Omental fat pad (tissue), 4 donors: ENCODE measurements around the gene ADTRP. TPM values are rescaled to one million over a fixed set of nuclear protein-coding genes. Genes with fewer than 3 reads are reported as not detected.

Experiments used
- ATAC-seq: fragments of 150-250 bp; one replicate; pipeline ENCODE4 v1.9.1; 2016; ENCODE audit warnings: mild to moderate bottlenecking, moderate library complexity; ENCODE audit not compliant: low FRiP score
- DNase-seq: peaks from one replicate; pipeline ENCODE4 v3.0.0-alpha.2; 2019; ENCODE audit warnings: low spot score
- CTCF ChIP-seq, 3 donors: fragments of 450-650 bp; IDR thresholded peaks; one replicate each; pipeline ENCODE4 v1.5.1; 2016 to 2017; ENCODE audit warnings: antibody characterized with exemption in 3 of 3, mild to moderate bottlenecking in 3 of 3, moderate library complexity in 2 of 3
- total RNA-seq, 4 donors: library from RNA; depleted of rRNA; stranded (reverse); fragments of >200 nt; gene quantifications; one replicate each; pipeline ENCODE4 v1.1.0, GENCODE V29; 2016

The ADTRP gene, protein sequence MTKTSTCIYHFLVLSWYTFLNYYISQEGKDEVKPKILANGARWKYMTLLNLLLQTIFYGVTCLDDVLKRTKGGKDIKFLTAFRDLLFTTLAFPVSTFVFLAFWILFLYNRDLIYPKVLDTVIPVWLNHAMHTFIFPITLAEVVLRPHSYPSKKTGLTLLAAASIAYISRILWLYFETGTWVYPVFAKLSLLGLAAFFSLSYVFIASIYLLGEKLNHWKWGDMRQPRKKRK
- total RNA-seq = 1 to 10 TPM in 1 of 4 donors, under 1 TPM in 2, not detected in 1; 0.31 to 2.4 (median 0.37) TPM

- TF ChIP-seq CTCF (IDR thresholded peaks at IDR 0.05) = no peak
- ATAC-seq (peak; percentile 5), DNase-seq (no peak)
These were observed at the start of gene ADTRP for GRCh38 chr6:11778648-11779328. Gene ADTRP, minus strand, starts transcription at chr6:11778803. Its CDS starts 44 bp downstream, at chr6:11778759.

DNA sequence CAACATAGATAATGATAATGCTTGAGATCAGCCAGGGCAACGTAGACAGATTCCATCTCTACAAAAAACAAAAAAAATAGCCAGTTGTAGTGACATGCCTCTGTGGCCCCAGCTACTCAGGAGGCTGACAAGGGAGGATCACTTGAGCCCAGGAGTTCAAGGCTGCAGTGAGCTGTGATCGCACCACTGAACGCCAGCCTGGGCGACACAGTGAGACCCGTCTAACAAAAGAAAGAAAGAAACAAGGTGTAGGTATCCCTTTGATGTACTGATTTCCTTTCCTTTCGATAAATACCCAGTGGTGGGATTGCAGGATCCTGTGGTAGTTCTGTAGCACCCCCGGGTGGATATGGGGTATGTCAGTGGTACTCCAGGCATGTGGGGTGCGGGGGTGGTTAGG is 48.2 kb upstream of the ADTRP start:
- no peak for DNase-seq
- no peak for ATAC-seq
- no peak for TF ChIP-seq CTCF (IDR thresholded peaks at IDR 0.05)

DNA sequence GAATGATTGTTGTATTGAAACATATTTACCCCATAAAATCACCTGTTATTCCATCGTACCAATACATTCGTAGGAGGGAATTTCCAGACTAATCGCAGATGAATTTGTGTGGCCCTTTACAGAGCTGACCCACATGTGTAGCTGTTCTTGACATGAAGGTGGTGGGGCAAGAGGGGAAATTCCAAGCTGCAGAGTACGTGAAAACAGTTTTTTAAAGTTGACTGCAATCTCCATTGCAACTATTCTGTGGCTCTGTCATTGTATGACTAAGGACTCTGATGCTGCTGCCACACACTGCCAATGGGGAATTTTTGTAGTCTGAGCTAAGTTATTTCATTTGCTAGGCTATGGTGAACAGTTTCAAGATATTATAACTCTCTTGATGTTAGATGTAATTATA is 46.4 kb upstream of the ADTRP start:
- no peak for TF ChIP-seq CTCF (IDR thresholded peaks at IDR 0.05)
- ATAC-seq (no peak), DNase-seq (no peak)

- TF ChIP-seq CTCF (IDR thresholded peaks at IDR 0.05) = no peak
- ATAC-seq (no peak), DNase-seq (no peak)
These were observed 43.7 kb upstream of the ADTRP start for GRCh38 chr6:11822346-11822745.

DNA sequence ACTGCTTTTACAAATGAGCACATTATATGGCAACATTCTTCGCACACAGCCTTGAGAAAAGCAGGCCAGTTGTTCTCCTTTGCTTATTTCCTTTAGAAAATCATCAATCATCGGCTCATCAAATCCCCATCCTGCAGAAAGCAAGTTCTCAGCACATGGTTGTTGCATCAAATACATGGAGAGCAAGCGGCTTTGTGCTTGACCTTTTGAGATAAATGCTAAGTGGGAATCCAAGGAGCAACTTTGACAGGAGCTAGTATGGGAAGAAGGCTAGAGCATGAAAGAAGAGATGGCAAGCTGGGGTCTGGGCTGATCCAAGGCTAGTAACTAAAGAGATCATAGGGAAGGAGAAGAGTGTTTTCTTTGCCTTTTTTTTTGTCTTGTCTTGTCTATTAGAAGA is 43.2 kb upstream of the ADTRP start:
- no peak for TF ChIP-seq CTCF (IDR thresholded peaks at IDR 0.05)
- ATAC-seq (no peak), DNase-seq (no peak)

GRCh38 chr6:11820821-11821220 is 42.2 kb upstream of the ADTRP start:
- no peak for ATAC-seq
- DNase-seq = no peak
- no peak for TF ChIP-seq CTCF (IDR thresholded peaks at IDR 0.05)

GRCh38 chr6:11819486-11819885 is 40.9 kb upstream of the ADTRP start:
- DNase-seq (no peak), ATAC-seq (no peak)
- no peak for TF ChIP-seq CTCF (IDR thresholded peaks at IDR 0.05)
